GM19467 (cell line): ENCODE measurements around the gene LYST.
"Not testable (repeated sequence)": the region's sequence is repeated elsewhere in the genome, so short reads cannot be mapped to it uniquely, and the experiment has no call there.

Source experiments
- ATAC-seq: cut with Tn5 transposase; IDR thresholded peaks from one replicate; pipeline ENCODE4 v1.9.1; 2021; ENCODE audit warnings: mild to moderate bottlenecking, moderate library complexity; ENCODE audit not compliant: unreplicated experiment

Gene LYST

DNA sequence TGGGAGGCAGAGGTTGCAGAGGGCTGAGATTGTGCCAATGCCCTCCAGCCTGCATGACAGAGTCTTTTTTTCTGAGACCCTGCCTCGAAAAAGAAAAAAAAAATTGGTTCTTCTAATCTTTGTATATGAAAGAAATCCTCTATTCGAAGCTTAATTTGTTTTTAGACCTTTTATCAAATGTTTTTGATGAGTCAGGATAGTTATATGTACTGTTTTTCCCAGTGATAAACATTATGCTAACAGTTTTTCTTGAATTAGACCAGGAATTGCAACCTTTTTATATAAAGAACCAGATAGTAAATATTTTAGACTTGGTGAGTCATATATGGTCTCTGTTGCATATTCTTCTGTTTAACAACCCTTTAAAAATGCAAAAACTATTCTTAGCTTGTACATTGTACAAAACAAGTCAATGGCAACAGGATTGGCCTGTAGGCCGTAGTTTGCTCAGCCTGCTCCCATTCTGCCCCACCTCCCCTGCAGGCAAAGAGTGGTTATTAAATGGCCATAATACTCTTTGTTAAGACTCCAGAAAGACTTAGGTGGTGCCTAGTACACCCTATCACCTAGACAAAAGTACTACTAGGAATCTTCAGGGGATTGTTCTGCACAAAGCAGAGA is 45.2 kb downstream of the LYST start:
- no peak for ATAC-seq

DNA sequence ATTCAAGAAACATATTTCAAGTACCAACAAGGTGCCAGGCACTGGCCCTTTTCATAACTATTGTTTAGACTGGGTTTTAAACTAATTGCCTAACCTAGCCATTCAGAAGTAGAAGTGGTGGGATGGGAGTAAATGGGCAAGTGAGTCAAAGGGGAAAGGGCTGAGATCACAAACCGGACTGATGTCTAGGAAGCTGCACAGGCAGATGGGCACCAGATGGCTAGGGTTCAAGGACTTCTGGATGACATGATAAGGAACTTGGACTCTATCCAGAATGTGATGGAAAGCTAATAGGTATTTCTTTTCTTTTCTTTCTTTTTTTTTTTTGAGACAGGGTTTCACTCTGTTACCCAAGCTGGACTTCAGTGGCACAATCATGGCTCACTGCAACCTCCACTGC is 46.6 kb downstream of the LYST start:
- no peak for ATAC-seq

DNA sequence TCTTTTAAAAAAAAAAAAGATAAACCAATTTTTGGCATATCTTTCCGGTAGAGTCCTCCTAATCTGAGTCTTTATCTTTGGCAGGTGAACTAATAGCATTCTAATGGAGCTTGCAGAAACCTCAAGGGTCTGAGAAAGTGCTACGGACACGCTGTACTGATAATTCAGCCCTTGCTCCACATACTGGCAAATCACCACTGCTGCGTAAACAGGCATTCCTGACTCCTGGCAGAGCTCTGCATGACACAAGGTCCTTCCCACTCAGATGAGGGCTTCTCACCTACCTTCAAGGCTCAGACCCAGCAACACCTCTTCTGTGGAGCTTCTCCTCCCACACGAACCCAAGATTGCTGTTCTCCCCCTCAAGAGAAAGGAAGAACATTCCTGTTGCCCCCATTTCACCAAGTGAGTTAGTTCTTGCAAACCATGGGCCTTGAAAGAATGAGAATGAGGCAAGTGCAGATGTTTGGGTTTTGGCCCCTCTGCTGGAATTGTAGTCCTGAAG is 48.0 kb downstream of the LYST start:
- no peak for ATAC-seq

DNA sequence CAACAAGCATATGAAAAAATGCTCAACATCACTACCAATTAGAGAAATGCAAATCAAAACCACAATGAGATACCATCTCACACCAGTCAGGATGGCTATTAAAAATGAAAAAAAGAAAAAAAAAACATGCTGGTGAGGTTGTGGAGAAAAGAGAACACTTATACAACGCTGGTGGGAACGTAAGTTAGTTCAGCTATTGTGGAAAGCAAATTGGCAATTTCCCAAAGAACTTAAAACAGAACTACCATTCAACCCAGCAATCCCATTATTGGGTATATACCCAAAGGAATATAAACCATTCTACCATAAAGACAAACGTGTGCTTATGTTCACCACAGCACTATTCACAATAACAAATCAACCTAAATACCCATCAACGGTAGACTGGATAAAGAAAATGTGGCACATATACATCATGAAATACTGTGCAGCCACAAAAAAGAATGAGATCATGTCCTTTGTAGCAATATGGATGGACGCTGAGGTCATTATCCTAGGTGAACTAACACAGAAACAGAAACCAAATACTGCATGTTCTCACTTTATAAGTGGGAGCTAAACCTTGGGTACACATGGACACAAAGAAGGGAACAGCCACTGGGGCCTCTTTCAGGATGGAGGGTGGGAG is 49.5 kb downstream of the LYST start:
- ATAC-seq, result no peak

DNA sequence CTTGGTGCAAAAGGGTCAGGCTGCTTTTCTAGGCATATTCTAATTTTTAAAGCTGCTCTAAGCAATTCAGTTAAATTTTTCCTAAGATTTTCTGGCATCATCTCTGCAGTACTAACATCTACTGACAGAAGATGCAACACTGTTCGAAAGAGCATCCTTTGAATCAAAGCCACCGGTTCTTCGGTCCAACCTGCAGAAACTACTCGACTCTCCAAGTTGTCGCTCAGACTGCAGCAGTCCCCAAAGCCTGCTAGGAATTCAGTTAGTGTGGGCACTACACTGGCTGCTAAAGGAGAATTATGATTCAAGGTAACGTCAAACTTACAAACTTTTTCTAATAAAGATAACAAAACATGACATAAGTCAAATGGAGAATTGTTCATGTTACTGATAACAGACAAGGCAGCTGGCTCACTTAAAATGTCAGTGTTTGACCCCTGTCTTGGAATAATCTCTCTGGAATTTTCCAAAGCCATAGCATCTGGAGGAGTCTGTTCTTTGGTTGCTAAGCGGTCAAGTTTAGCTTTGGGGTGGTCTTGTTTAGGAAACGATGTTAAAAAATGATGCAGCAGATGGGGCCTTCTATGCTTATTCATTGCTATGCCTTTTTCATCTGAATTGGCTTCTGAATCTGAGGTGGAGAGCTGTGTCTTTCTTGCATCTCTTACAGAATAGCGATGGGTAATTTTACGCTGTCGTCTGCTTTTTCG is 56.9 kb downstream of the LYST start:
- ATAC-seq, result no peak

DNA sequence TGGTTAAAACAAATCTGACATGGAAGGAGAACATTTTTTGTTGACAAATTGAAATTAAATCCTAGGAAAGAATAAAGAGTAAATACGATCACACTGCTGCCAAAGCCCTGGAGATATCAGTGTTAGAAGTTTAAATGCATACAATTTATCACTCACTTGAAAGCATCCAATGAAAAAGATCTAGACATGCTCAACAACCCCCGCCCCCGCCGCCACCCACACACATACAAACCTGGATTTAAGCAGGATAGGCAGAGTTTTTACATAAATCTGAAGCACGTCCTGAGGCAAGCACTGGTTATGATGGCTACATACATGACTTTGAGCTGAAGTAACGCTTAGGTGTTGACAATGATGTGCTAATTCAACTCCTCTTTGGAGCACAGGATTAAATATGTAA is 58.5 kb downstream of the LYST start:
- no peak for ATAC-seq

DNA sequence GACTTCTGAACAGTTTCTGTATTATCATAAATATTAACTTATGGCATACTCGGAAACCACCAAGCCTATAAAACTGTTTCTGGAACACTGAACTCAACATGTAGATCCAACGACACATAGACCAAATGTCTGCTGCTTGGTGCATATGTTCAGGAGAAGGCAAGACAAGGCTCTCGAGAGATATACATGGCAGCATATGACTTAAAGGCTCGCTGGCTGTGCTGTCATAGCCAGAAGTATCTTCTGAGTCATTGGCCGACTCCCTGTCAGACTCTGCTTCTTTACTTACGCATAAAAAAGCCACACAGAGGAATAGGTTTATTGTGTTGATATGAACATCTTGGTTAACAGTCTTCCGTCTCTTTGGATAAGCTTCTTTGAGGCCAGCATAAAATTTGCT is 60.6 kb downstream of the LYST start:
- no peak for ATAC-seq

DNA sequence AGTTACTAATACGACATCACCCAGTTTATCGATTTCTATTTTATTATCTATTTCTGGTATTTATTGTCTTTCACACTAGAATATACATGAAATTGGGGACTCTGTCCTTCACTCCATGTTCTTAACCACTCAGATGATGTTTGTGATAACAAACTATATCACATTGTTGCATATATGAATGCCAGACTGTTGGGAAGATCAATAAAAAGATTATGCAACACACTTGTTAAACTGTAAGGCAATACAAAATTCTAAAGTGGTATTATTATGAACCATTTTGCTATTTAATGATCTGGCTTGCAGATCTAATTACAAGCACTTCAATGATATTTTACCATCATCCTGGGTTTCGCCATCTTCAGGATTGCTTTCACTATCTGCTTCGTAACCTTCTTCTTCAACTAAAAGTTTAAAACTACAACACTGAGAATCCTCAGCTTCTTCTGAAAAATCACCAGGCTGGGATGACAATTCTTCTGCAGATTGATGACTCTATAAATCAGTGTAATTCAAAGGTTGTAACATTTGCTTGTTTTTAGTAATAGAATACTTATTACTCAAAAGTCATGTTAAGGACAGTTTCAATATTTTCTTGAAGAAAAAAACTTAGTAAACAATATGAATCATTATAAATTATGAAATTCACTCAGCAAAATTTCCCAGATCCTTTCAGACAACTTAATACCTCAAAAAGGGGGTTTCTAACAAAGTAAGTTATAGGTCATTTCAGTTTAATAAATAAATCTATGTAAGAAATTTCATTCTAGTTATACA is 63.9 kb downstream of the LYST start:
- ATAC-seq, result no peak

DNA sequence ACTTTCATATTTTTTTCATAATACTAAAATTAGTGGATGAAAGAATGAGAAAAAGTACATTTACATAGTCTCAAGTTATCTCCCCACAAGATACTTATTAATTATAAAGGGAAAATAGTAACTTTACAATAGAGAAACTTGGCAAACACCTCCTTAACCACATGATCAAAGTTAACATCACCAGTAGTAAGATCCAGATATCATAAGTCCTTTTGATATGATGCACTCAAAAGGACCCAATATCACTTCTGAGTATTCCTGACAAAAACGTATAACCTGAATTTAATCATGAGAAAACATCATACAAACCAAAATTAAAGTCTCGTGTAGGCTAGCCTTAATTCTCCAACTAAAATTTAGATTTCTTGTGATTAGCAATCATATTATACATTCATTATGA is 67.4 kb downstream of the LYST start:
- ATAC-seq, result no peak

DNA sequence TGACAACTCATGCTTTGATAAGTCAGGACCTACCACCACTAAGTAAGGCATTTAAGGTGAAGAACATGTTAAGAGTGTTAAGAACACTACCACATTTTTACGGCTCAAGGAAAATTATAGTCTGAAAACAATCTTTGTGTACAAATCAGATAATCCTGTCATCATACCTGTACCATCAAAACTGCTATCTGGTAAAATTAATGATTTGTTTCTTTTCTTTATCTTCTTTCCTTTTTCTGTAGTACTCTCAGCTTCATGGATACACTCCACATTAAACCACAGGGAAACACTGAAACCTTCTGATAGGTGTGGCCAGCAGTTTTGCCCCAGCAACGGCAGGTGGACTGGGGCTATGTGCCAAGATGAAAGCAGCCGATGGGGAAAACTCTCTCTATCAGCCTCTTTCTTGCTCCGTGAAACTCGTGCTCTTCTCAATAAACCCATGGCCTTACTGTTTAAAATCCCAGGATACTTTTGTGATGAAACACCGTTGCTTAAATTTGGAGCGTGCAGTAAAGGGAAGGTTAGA is 75.1 kb downstream of the LYST start:
- no peak for ATAC-seq

DNA sequence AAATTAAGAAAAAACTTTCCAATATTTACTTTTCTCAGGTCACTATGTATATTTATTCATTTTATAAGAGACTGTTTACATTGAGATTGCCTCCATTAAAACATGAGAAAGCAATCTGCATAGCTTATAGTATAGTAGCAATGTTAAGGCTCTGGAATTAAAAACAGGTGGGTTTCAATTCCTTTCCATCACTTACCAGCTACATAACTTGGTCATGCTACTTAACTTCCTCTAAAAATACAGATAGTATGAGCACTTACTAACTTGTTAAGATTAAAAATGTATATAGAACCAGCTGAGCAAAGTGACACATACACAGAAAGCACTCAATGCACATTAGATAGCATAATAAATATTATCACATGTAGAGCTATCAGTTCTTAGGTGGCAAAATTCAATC is 76.6 kb downstream of the LYST start:
- no peak for ATAC-seq

DNA sequence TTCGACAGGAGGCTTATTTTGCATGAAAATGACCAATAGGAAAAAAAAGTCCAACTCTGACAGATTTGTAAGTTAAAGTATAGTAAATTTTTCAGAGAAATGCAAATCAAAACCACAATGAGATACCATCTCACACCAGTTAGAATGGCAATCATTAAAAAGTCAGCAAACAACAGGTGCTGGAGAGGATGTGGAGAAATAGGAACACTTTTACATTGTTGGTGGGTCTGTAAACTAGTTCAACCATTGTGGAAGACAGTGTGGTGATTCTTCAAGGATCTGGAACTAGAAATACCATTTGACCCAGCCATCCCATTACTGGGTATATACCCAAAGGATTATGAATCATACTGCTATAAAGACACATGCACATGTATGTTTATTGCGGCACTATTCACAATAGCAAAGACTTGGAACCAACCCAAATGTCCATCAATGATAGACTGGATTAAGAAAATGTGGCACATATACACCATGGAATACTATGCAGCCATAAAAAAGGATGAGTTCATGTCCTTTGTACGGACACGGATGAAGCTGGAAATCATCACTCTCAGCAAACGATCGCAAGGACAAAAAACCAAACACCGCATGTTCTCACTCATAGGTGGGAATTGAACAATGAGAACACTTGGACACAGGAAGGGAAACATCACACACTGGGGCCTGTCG is 80.3 kb downstream of the LYST start:
- not testable (repeated sequence) for ATAC-seq

DNA sequence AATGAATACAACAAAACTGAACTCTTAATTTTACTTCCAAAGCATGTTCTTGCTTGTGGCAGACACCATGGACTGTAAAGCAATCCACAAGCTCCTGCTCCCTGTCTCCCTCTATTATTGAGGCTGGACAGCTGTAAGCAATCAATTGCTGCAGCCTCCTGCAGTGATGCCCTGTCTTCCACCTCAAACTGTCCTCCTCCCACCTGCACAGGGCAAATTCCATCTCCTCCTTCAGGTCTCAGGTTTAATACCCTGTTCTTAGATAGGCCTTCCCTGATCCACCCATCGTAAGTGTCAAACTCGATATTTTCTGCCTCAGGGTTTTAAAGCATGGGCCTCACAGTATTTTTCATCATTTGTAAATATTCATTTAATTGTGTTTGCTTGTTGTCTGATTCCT is 81.8 kb downstream of the LYST start:
- ATAC-seq, result no peak

DNA sequence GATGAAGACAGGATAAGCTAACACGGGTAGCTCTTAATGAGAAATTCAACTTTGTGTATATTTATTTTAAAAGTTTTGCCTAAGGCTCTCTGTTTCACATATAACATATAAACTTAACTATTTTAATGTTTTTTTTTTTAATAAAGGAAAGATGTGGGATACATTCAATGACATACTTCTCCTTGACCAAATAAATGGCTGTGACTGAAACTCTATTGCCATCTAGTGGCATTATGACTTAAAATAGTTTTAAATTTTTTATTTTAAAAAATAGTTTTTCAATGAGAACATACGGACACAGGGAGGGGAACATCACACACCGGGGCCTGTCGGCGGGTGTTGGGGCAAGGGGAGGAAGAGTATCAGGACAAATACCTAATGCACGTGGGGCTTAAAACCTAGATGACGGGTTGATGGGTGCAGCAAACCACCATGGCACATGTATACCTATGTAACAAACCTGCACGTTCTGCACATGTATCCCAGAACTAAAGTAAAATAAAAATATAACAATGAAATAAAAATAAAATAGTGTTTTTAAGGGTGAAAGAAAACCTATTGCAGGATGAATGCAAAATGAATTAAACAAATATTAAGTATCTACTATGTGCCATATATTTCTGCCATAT is 83.4 kb downstream of the LYST start:
- ATAC-seq, result no peak

DNA sequence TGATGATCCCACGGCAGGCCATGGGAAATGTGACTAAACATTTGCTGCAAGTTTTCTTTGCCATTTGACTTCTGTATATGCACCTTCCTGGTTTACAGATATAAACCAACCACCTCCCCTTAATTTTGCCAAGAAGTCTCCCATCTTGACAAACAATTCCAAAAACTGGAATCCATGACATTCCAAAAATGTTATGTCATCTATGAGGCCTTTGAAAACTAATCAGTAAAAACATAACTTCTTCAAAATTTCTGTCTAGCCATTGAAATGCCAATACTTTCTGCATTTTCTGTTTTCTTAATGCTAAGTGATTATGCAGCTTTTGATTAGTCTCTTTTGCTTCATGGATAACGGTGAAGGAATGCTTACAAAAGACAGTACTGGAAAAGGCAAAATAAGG is 84.1 kb downstream of the LYST start:
- ATAC-seq, result no peak

DNA sequence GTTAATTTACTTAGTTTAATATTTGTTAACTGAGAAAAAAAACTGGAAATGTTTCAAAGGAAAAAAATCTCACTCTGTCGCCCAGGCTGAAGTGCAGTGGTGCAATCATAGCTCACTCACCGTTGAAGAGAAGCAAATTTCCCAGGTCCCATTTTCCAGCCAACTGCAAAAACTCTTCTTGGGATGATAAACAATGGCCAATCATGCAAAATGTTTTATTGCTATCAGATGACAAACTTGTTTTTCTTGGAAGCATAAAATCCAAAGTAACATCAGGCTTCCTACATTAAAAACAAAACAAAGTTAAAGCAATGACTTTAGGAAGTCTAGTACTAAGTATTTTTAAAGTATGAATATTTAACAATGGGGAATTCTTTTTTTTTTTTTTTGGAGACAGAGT is 84.9 kb downstream of the LYST start:
- ATAC-seq, result no peak

DNA sequence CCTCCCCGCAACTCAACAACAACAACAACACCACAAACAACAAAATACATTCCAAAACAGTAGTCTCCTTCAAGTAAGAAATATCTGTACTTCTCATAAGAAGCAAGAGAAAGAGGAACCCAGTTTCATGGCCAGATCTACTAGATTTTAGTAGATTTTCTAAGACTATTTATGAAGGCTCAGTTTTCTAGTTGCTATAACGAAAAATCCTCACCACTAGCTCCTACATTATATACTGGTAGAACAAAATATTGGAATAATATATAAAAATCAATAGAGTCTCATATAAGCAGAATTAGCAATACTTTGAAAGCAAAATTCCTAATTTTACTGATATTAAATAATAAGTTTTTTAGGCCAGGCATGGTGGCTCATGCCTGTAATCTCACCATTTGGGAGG is 86.9 kb downstream of the LYST start:
- ATAC-seq, result no peak

DNA sequence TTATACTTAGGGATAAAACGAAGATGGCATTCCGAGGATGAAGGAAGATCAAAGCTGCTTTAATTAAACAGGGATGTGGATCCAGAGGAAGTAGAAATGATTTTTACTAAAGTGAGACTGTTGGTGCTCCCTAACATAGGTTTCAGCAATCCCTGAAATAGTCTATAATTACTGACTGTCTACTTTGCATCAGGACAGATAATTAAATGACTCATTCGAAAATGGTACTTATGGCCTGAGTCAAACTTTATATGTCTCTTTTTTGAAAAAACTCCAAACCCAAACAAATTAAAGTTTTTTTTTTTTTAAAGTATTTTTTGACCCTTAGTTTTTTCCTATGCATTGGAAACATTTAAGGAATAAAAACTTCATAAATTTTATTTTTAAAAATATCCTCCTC is 90.3 kb downstream of the LYST start:
- ATAC-seq, result no peak

DNA sequence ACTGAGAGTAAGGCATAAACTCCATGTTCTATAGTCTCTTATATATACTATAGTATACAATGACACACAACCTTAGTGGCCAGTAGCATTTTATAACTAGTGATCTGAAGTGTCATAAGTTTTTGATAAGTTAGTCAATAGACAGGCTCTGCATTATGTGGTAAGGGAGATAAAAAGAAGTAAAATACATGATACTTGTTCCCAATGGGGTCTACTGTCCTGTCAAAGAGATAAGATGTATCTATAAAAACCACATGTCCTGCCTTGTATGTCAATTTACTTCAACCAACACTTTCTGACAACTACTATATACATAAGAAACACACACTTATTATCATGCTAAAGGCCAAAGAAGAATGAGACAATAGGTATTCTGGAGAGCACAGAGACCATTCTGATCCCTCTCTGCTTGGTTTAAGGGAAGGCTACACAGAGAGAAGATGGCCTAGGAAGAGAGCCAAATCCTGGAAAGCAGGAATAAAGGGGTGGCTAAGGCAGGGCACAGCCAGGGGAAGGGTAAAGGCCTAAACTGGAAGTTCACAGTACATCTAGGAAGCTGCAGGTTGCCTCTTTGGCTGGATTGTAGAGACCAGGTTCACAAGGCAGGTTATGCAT is 91.4 kb downstream of the LYST start:
- ATAC-seq, result no peak

DNA sequence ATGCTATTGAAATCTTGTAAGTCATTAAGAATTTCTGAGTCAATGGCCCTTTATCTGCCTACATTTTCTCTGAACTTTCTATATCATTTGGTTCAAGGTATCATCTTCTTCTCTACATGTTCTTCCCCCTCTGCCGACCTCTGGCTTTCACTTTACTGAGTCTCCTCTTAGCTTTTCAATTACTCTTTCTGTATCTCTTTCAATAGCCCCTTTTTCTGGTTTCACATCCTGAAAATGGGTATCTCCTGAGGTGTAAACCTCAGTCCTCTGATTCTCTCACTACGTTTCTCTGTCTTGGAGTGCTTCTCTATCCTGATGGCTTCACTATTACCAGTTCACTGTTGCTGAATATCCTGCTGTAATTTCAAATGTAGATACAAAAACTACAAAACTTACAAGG is 98.9 kb downstream of the LYST start:
- peak; percentile 96 for ATAC-seq
